ENCODE measurements around the gene GRK6. TPM values are rescaled to one million over a fixed set of nuclear protein-coding genes. Genes with fewer than 3 reads are reported as not detected.

The GRK6 gene
- total RNA-seq, 1 experiment from 2014 or later, result 75.2 TPM

DNA sequence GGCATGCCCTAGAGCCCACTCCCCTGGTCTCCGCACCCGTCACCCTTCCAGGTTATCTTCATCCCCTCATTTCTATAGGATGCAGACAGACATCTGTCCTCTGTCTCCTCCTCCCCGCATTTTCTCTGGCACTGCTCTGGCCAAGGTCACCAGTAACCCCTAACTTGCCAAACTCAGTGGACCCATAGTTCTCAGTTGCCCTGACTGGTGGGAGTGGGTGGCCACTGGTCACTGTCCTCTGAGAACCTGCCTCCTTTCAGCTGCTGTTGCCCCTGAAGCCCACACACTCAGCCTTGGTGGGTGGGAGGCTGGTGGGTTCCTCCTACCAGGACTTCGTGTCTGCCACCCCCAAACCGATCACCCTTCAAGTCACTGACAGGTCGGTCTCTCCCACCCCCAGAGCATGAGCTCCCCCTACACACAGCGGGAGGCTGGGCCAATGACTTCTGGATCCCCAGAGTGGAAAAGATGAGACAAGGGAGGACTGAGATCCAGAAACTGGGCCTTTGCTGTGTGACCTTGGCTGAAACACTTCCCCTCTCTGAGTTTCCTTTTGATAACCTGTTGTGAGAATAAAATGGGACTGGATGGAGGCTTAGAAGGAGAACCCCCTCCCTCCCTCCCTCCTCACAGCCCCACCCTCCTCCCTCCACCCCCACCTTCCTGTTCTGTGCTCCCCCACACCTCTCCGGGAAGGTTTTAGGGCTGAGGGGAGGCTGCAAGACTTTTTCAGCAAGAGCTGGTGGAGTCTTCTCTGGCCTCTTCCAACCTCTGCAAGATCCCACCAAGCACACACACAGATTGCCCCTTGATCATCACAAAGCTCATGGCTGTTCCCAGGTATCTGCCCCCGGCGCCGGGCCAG is 49.3 kb downstream of the GRK6 start:
- no peaks in the 10 kb centered on the region for H4K20me1 ChIP-seq (ENCODE audit: control insufficient read depth, insufficient read depth, insufficient read length)
- H2BK12ac ChIP-seq (ENCODE audit: insufficient read length, low read depth, low read length), result no peak overlapping the region
- no peak overlapping the region for H2BK20ac ChIP-seq (ENCODE audit: low read depth, low read length, poor library complexity, severe bottlenecking)
- H4K91ac ChIP-seq (ENCODE audit: insufficient read length, low read depth, low read length), result no peak overlapping the region
- no peak for TF ChIP-seq CTCF (conservative IDR thresholded peaks at IDR 0.05)
- H3K18ac ChIP-seq (ENCODE audit: insufficient read length, low read depth, low read length), result no peak overlapping the region
- WGBS (ENCODE audit: extremely low coverage, insufficient read length, low lambda C conversion rate), result no CpG with 5 or more reads among the region's 11 CpGs
- H3K56ac ChIP-seq (ENCODE audit: insufficient read length, low read depth, low read length), result no peak overlapping the region
- H4K5ac ChIP-seq (ENCODE audit: insufficient read length, low read depth, low read length), result no peak overlapping the region
- Mint-ChIP-seq H3K4me3 (peak overlapping the region in 1 of 2 experiments; percentile 4; a peak in 1 of 5 replicates), H3K9me3 (no peaks in the 10 kb centered on the region), H3K27me3 (ENCODE audit: low read depth) (no peaks in the 10 kb centered on the region; the same call in 1 of the 2 replicates), H3K27ac (peak overlapping the region in 2 of 3 experiments; percentile 2 to 22; a peak in 3 of 7 replicates), H3K4me1 (peaks cover 34 to 51% of the 10 kb centered on the region in 2 experiments), H3K36me3 (ENCODE audit: insufficient read depth in 1 of 3, low read depth in 3 of 3) (peaks cover 14 to 28% (median 27%) of the 10 kb centered on the region in 3 experiments)
- H2BK120ac ChIP-seq (ENCODE audit: low read depth, low read length, poor library complexity, severe bottlenecking), result no peak overlapping the region
- H2AK5ac ChIP-seq (ENCODE audit: insufficient read length, low read length), result no peak overlapping the region
- peaks cover 17% of the 10 kb centered on the region; the same call in 1 of the 2 replicates for H3K4me1 ChIP-seq (ENCODE audit: insufficient read depth, low read length)
- no peak for DNase-seq
- no peaks in the 10 kb centered on the region for H3K9me3 ChIP-seq (ENCODE audit: control insufficient read depth, low read depth, low read length)
- H3K27me3 ChIP-seq (ENCODE audit: insufficient read depth, low read length), result no peaks in the 10 kb centered on the region
- H3K79me2 ChIP-seq (ENCODE audit: insufficient read depth, low read length), result peaks cover 17% of the 10 kb centered on the region; the same call in 1 of the 2 replicates
- no peak overlapping the region for H4K8ac ChIP-seq (replicated peaks; ENCODE audit: insufficient read length, low read depth, low read length)
- no peak overlapping the region for H3K9ac ChIP-seq (ENCODE audit: extremely low read depth, insufficient read length, low read length)
- no peak overlapping the region for H3K14ac ChIP-seq (ENCODE audit: insufficient read depth, low read length)
- no peaks in the 10 kb centered on the region for H3K79me1 ChIP-seq (ENCODE audit: insufficient read depth, low read depth, low read length, poor library complexity, severe bottlenecking)
- no peak overlapping the region for H3K4me2 ChIP-seq (ENCODE audit: insufficient read depth, insufficient read length, low read length)
- H3K27ac ChIP-seq (ENCODE audit: insufficient read length, low read depth, low read length), result no peak overlapping the region
- peaks cover 4% of the 10 kb centered on the region for H3K23me2 ChIP-seq (ENCODE audit: insufficient read length, low read depth, low read length, poor library complexity, severe bottlenecking)
- H3K4ac ChIP-seq (ENCODE audit: low read depth, low read length), result no peak overlapping the region
- no peak overlapping the region for H2BK5ac ChIP-seq (ENCODE audit: insufficient read length, low read length)
- H2BK15ac ChIP-seq (ENCODE audit: low read depth, low read length), result no peak overlapping the region
- no peak overlapping the region for H2AFZ ChIP-seq (ENCODE audit: low read length)
- no peak overlapping the region for H3T11ph ChIP-seq (ENCODE audit: low read length)
- H3K23ac ChIP-seq (ENCODE audit: insufficient read length, low read depth, low read length), result no peak overlapping the region
